ENCODE results near the gene MTHFD1.

GRCh38 chr14:64442300-64442988, 54.3 kb downstream of the MTHFD1 start:
- TF ChIP-seq SIN3A (IDR thresholded peaks at IDR 0.05; ENCODE audit: borderline replicate concordance, insufficient read depth, low read length), result no peak
- TF ChIP-seq, protein P1, sequence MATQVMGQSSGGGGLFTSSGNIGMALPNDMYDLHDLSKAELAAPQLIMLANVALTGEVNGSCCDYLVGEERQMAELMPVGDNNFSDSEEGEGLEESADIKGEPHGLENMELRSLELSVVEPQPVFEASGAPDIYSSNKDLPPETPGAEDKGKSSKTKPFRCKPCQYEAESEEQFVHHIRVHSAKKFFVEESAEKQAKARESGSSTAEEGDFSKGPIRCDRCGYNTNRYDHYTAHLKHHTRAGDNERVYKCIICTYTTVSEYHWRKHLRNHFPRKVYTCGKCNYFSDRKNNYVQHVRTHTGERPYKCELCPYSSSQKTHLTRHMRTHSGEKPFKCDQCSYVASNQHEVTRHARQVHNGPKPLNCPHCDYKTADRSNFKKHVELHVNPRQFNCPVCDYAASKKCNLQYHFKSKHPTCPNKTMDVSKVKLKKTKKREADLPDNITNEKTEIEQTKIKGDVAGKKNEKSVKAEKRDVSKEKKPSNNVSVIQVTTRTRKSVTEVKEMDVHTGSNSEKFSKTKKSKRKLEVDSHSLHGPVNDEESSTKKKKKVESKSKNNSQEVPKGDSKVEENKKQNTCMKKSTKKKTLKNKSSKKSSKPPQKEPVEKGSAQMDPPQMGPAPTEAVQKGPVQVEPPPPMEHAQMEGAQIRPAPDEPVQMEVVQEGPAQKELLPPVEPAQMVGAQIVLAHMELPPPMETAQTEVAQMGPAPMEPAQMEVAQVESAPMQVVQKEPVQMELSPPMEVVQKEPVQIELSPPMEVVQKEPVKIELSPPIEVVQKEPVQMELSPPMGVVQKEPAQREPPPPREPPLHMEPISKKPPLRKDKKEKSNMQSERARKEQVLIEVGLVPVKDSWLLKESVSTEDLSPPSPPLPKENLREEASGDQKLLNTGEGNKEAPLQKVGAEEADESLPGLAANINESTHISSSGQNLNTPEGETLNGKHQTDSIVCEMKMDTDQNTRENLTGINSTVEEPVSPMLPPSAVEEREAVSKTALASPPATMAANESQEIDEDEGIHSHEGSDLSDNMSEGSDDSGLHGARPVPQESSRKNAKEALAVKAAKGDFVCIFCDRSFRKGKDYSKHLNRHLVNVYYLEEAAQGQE (IDR thresholded peaks at IDR 0.05; ENCODE audit: insufficient read depth in 1 of 2, low read depth in 2 of 2, low read length in 2 of 2), result peak in 1 of 2 experiments; percentile 36; a peak in 1 of 4 replicates
